Omental fat pad (tissue), 4 donors: ENCODE data around the gene BEST1. TPM values are rescaled to one million over a fixed set of nuclear protein-coding genes. Genes with fewer than 3 reads are reported as not detected.

Experiments used
- ATAC-seq: fragments of 150-250 bp; one replicate; pipeline ENCODE4 v1.9.1; 2016; ENCODE audit warnings: mild to moderate bottlenecking, moderate library complexity; ENCODE audit not compliant: low FRiP score
- DNase-seq: peaks from one replicate; pipeline ENCODE4 v3.0.0-alpha.2; 2019; ENCODE audit warnings: low spot score
- CTCF ChIP-seq, 3 donors: fragments of 450-650 bp; IDR thresholded peaks; one replicate each; pipeline ENCODE4 v1.5.1; 2016 to 2017; ENCODE audit warnings: antibody characterized with exemption in 3 of 3, mild to moderate bottlenecking in 3 of 3, moderate library complexity in 2 of 3
- small RNA-seq: library from RNA; depleted of rRNA; stranded (forward); fragments of <200 nt; gene quantifications from one replicate; pipeline ENCODE3, GENCODE V24; 2016
- total RNA-seq, 4 donors: library from RNA; depleted of rRNA; stranded (reverse); fragments of >200 nt; gene quantifications; one replicate each; pipeline ENCODE4 v1.1.0, GENCODE V29; 2016

The BEST1 gene
- total RNA-seq, 4 donors from 2014 or later: 5.8 to 17.0 (median 12.0) TPM

DNA sequence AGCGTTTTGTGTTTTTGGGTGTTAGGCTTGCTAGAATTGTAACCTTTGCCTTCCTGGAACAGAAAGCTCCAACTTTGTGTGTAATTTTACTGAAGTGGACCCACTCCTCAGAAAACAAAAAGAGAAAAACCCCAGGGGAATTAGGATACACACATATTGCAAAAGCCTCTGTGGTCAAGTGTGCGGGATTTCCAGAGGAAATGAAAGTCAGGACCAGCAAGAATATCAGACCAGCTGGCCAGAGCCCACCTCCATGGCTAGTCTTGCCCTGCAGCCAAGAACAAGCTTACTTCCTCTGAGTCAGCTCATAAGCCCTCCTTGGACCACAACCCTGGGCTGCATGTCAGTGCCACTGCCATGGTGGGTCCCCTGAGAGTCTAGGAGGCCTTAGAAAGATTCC is 54.3 kb downstream of the BEST1 start:
- ATAC-seq (no peak), DNase-seq (no peak)
- no peak for TF ChIP-seq CTCF (IDR thresholded peaks at IDR 0.05)

- ATAC-seq (no peak), DNase-seq (no peak)
- TF ChIP-seq CTCF (IDR thresholded peaks at IDR 0.05): no peak
Measured at GRCh38 chr11:62008193-62008592, 58.0 kb downstream of the BEST1 start.

- ATAC-seq: no peak
- no peak for TF ChIP-seq CTCF (IDR thresholded peaks at IDR 0.05)
- no peak for DNase-seq
Measured at GRCh38 chr11:62010935-62011528, 60.9 kb downstream of the BEST1 start.

DNA sequence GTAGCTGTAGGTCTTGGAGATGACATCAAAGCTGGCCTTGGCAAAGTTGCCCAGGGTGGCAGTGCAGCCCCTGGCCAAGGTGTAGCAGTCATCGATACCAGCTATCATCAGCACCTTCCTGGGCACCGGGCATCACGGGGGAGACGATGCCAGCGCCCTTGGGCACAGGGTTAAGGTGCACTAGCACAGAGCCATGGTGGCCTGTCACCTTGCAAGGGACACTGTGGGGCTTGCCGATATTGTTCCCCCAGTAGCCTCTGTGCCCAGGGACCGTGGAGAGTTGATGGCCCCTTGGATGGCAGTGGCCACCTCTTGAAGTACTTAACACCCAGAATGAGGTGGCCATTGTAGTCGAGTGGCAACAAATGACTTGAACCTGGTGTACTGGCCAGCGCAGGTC is 61.7 kb downstream of the BEST1 start:
- ATAC-seq: no peak
- no peak for DNase-seq

DNA sequence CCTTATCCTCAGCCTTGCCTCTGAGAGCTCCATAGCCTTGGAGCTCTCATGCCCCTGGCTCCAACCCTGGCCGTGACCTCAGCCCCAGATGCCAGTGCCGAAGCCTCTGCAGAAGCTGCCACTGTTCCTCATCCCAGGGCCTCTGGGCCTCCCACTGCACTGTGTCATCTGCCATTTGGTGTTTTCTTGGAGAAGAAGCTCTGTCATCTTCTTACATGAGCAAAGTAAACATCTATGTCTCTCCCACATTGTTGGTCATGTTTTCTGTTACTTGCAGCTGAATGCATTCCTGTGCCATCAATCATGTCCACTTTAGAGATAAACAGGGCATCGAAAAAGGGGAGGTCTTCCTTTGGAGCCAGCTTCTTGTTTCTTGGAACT is 62.3 kb downstream of the BEST1 start:
- TF ChIP-seq CTCF (IDR thresholded peaks at IDR 0.05): no peak
- ATAC-seq (peak; percentile 12), DNase-seq (no peak)

More for the DNA sequence above, 61.7 kb downstream of the BEST1 start:
- no peak for TF ChIP-seq CTCF (IDR thresholded peaks at IDR 0.05)

GRCh38 chr11:62012832-62013461 is 62.8 kb downstream of the BEST1 start:
- ATAC-seq: peak; percentile 63
- DNase-seq: no peak
- TF ChIP-seq CTCF (IDR thresholded peaks at IDR 0.05): no peak

Small RNA genes lying within 50 kb of the gene (small RNA-seq; reads per million reads assigned to genes)
- not detected for gene RNU6-1243P

Other genes with a start within 250 kb of the BEST1 start
- 10 to 100 TPM in 3 of 4 donors, under 1 TPM in 1; 0.16 to 55.1 (median 29.5) TPM for gene MYRF, start 197.7 kb upstream of the BEST1 start, total RNA-seq
- gene TMEM258, start 157.8 kb upstream of the BEST1 start, total RNA-seq: 10 to 100 TPM; 27.9 to 52.6 (median 43.4) TPM
- 1 to 10 TPM; 4.7 to 8.9 (median 6.7) TPM for gene FEN1, start 157.4 kb upstream of the BEST1 start, total RNA-seq
- gene FADS1, start 133.3 kb upstream of the BEST1 start, total RNA-seq: 10 to 100 TPM; 20.1 to 49.1 (median 22.0) TPM
- gene FADS2, start 122.1 kb upstream of the BEST1 start, total RNA-seq: 10 to 100 TPM in 3 of 4 donors, 1 to 10 TPM in 1; 7.8 to 40.1 (median 16.2) TPM
- gene FADS3, start 58.8 kb upstream of the BEST1 start, total RNA-seq: 100 to 1,000 TPM; 111 to 285 (median 246) TPM
- 10 to 100 TPM; 18.5 to 37.8 (median 25.4) TPM for gene RAB3IL1, start 32.8 kb upstream of the BEST1 start, total RNA-seq
- 1,000 to 10,000 TPM; 3,477 to 7,075 (median 4,643) TPM for gene FTH1, start 17.3 kb downstream of the BEST1 start, total RNA-seq
- 10 to 100 TPM in 2 of 4 donors, 1 to 10 TPM in 2; 8.0 to 19.1 (median 12.9) TPM for gene INCENP, start 173.7 kb downstream of the BEST1 start, total RNA-seq
- gene SCGB1D1, start 239.9 kb downstream of the BEST1 start, total RNA-seq: not detected